ENCODE data around the gene ZBTB42. TPM values are rescaled to one million over a fixed set of nuclear protein-coding genes. Genes with fewer than 3 reads are reported as not detected.

The ZBTB42 gene
- total RNA-seq, 2 donors from 2014 or later = 28.4 to 40.9 TPM

DNA sequence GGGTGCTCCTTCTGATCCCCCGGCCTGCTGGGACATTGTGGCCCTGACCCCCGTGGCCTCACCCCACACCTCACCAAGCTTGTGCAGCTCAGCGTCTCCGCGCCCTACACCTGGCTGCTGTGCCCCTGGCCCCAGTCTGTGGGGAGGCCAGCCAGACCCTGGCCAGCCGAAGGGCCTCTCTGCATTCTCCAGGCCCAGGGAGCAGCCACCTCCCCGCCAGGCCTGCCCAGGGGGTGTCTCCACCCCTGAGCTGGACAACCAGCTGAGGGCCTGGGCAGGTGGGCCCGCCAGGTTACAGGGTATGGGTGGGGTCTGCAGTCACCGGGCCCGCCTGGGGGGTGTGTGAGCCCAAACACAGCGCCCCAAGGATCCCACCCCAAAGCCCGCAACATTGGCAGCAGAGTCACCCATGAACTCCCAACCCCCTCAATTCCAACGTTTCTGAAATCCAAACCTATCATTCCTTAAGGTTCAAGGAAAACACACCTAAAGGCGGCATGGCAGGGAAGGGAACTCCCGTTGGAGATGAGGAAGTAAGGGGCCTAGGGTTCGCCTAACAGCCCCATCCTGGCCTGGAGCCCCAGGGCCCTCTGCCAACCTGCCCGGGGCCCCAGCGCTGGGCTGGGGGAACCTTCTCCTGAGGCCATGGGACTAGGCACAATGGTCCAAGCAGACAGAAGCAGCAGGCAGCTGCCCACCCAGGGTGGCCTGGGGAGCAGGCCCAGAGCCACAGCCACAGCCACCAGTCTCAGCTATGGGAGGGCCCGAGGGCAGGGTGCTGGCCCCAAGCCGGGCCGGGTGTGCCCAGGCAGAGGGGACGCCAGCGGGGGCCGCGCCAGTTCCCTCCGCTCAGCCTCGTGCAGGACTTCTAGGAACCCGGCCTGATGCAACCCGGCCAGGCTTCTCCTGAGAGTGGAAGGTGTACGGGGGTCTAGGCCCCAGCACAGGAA is 13.9 kb upstream of the ZBTB42 start:
- Histone ChIP-seq H3K27me3 (replicated peaks; ENCODE audit: insufficient read depth) (no peaks in the 10 kb centered on the region), H3K9me3 (no peaks in the 10 kb centered on the region), H3K4me1 (replicated peaks) (peaks cover 41% of the 10 kb centered on the region), H3K27ac (peak overlapping the region; percentile 21 to 51), H3K4me3 (no peak overlapping the region), H3K36me3 (no peaks in the 10 kb centered on the region)
- intact Hi-C loops (cut with DNase I) = no loop called here
- WGBS = 71% methylated on average over 30 of the region's 30 CpGs
- DNase-seq (ENCODE audit: low spot score) = no peak
- TF ChIP-seq POLR2AphosphoS5 (IDR thresholded peaks at IDR 0.05) = no peak
- TF ChIP-seq POLR2A (IDR thresholded peaks at IDR 0.05) = no peak
- TF ChIP-seq, protein P1, sequence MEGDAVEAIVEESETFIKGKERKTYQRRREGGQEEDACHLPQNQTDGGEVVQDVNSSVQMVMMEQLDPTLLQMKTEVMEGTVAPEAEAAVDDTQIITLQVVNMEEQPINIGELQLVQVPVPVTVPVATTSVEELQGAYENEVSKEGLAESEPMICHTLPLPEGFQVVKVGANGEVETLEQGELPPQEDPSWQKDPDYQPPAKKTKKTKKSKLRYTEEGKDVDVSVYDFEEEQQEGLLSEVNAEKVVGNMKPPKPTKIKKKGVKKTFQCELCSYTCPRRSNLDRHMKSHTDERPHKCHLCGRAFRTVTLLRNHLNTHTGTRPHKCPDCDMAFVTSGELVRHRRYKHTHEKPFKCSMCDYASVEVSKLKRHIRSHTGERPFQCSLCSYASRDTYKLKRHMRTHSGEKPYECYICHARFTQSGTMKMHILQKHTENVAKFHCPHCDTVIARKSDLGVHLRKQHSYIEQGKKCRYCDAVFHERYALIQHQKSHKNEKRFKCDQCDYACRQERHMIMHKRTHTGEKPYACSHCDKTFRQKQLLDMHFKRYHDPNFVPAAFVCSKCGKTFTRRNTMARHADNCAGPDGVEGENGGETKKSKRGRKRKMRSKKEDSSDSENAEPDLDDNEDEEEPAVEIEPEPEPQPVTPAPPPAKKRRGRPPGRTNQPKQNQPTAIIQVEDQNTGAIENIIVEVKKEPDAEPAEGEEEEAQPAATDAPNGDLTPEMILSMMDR (IDR thresholded peaks at IDR 0.05) = no peak

DNA sequence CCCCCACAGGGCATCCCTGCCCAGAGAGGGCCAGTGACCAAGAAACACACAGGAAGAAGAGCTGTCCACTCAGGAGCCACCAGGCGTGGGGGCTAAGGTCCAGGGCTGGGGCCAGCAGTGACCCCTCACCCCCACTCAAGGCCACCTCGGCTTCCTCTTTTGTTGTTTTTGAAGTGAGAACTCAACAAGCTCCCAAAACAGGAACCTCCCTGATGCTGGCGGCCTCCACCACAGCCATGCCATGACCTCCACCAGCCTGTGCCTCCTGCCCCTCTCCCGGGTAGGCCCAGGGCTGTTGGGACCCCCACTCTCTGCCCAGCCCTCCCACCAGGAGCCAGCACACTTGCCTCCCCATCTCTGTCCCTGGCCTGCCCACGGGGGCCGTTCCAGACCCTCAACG is 13.2 kb upstream of the ZBTB42 start:
- H3K9me3 ChIP-seq = no peaks in the 10 kb centered on the region
- intact Hi-C loops (cut with DNase I) = no loop called here
- H3K36me3 ChIP-seq = no peaks in the 10 kb centered on the region
- peaks cover 46% of the 10 kb centered on the region for H3K4me1 ChIP-seq (replicated peaks)
- peak overlapping the region in 1 of 2 donors; percentile 33 for H3K27ac ChIP-seq
- TF ChIP-seq POLR2A (IDR thresholded peaks at IDR 0.05) (no peak), POLR2AphosphoS5 (IDR thresholded peaks at IDR 0.05) (no peak)
- TF ChIP-seq, protein P1 (IDR thresholded peaks at IDR 0.05) = no peak
- no peak overlapping the region for H3K4me3 ChIP-seq
- DNase-seq (ENCODE audit: low spot score) = no peak
- WGBS = 83% methylated on average over 7 of the region's 7 CpGs
- H3K27me3 ChIP-seq (replicated peaks; ENCODE audit: insufficient read depth) = no peaks in the 10 kb centered on the region

DNA sequence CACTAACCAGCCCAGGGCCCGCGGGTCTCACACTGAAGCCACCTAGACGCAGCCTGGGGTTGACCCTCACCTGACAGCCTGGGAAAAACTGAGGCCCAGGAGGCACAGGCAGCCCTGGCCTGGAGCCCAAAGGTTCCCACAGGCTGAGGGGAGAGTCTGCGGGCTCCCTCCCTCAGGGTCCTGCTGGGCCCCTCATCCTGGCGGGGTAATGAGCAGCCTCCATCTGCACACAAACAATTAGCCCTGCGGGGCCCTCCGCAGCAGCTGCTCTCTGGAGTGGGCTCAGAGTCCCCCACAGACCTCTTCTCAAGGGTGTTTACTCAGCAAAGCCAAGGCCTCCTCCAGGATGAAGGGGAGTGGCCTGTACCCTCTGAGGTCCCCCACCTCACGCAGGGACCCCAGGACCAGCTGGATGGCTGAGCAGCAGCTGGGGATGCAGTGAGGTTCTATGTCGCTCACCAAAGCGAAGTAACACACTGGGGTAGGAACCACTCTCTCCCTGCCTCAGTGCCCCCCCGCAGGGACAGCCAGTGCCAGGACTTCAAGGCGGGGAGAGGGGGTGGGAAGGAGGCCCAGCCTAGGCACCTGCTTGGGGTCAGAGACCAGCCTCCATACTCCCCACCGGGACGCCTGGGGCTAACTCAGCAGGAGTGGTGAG is 12.6 kb upstream of the ZBTB42 start:
- 81% methylated on average over 11 of the region's 14 CpGs for WGBS
- H3K9me3 ChIP-seq = no peaks in the 10 kb centered on the region
- no peaks in the 10 kb centered on the region for H3K36me3 ChIP-seq
- peaks cover 51% of the 10 kb centered on the region for H3K4me1 ChIP-seq (replicated peaks)
- H3K27ac ChIP-seq = peak overlapping the region in 1 of 2 donors; percentile 33
- H3K4me3 ChIP-seq = no peak overlapping the region
- no peaks in the 10 kb centered on the region for H3K27me3 ChIP-seq (replicated peaks; ENCODE audit: insufficient read depth)
- TF ChIP-seq, protein P1 (IDR thresholded peaks at IDR 0.05) = no peak
- TF ChIP-seq POLR2AphosphoS5 (IDR thresholded peaks at IDR 0.05) (no peak), POLR2A (IDR thresholded peaks at IDR 0.05) (no peak)
- DNase-seq (ENCODE audit: low spot score) = no peak
- intact Hi-C loops (cut with DNase I) = no loop called here

DNA sequence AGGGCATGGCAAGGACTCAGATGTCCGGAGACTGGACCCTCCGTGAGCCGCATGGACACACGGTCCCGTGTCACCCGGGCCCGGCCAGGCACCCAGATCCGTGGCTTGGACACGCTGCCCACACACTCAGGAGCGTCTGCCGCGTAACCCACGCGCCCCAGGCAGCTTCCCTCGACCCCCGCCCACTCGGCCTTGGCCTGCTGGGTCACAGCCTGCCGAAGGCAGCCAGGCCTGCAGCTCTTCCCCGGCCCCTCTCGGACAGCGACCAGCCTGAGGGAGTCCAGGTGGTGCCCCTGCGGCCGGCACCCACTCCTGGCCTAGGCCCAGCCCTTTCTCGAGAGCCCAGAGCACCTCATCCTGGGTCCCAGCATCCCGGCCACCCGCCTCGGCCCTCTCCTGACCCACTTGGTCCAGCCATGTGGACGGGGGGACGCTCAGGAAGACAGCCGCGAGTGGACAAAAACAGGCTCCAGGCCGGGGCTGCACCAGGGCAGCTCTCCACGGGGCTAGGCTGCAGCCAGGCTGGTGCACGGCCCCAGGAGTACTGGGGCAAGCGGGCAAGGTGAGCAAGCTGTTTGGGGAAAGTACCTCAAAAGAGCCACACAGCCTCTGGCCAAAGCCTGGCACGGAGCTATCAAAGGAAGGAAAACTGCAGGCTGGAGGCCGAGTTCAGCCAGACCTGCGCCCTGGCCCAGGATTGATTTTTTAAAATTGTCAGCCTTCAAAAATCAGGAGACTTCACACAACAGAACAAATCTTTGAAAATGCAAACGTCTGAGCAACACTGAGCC is 11.8 kb upstream of the ZBTB42 start:
- Histone ChIP-seq H3K4me3 (no peak overlapping the region), H3K27me3 (replicated peaks; ENCODE audit: insufficient read depth) (no peaks in the 10 kb centered on the region), H3K27ac (peak overlapping the region in 1 of 2 donors; percentile 33), H3K9me3 (no peaks in the 10 kb centered on the region), H3K36me3 (no peaks in the 10 kb centered on the region), H3K4me1 (replicated peaks) (peaks cover 58% of the 10 kb centered on the region)
- no peak for TF ChIP-seq POLR2A (IDR thresholded peaks at IDR 0.05)
- TF ChIP-seq, protein P1 (IDR thresholded peaks at IDR 0.05) = no peak
- TF ChIP-seq POLR2AphosphoS5 (IDR thresholded peaks at IDR 0.05) = no peak
- 83% methylated on average over 39 of the region's 39 CpGs for WGBS
- intact Hi-C loops (cut with DNase I) = no loop called here
- no peak for DNase-seq (ENCODE audit: low spot score)

Data from prostate gland (tissue), 2 donors.